GM21515 (cell line): ENCODE data around the gene C6orf89.

Experiments used
- ATAC-seq: cut with Tn5 transposase; IDR thresholded peaks from one replicate; pipeline ENCODE4 v1.9.1; 2021; ENCODE audit not compliant: unreplicated experiment

C6orf89 gene

GRCh38 chr6:36967301-36967700 is 81.5 kb downstream of the C6orf89 start:
- no peak for ATAC-seq

GRCh38 chr6:36967757-36968156 is 82.0 kb downstream of the C6orf89 start:
- no peak for ATAC-seq

- no peak for ATAC-seq
Observed at GRCh38 chr6:36968266-36968977, 82.7 kb downstream of the C6orf89 start.

GRCh38 chr6:36969240-36969691 is 83.5 kb downstream of the C6orf89 start:
- ATAC-seq = no peak

- no peak for ATAC-seq
Observed at GRCh38 chr6:36969988-36970891, 84.5 kb downstream of the C6orf89 start.

- no peak for ATAC-seq
Observed at GRCh38 chr6:36970892-36971842, 85.4 kb downstream of the C6orf89 start.

GRCh38 chr6:36971921-36972673 is 86.3 kb downstream of the C6orf89 start:
- ATAC-seq = no peak

GRCh38 chr6:36973190-36973589 is 87.4 kb downstream of the C6orf89 start:
- ATAC-seq = no peak

GRCh38 chr6:36973647-36974046 is 87.9 kb downstream of the C6orf89 start:
- no peak for ATAC-seq

- no peak for ATAC-seq
Observed at GRCh38 chr6:36975231-36976006, 89.7 kb downstream of the C6orf89 start.

GRCh38 chr6:36976007-36976264 is 90.2 kb downstream of the C6orf89 start:
- ATAC-seq = no peak

GRCh38 chr6:36976509-36976908 is 90.8 kb downstream of the C6orf89 start:
- ATAC-seq = no peak

- ATAC-seq = no peak
Observed at GRCh38 chr6:36976931-36977330, 91.2 kb downstream of the C6orf89 start.

GRCh38 chr6:36977470-36977941 is 91.8 kb downstream of the C6orf89 start:
- ATAC-seq = no peak
